ENCODE data around the gene RIN3. TPM values are rescaled to one million over a fixed set of nuclear protein-coding genes. Genes with fewer than 3 reads are reported as not detected.

Gene RIN3
- total RNA-seq, 1 experiment from 2014 or later, result 2.4 TPM

DNA sequence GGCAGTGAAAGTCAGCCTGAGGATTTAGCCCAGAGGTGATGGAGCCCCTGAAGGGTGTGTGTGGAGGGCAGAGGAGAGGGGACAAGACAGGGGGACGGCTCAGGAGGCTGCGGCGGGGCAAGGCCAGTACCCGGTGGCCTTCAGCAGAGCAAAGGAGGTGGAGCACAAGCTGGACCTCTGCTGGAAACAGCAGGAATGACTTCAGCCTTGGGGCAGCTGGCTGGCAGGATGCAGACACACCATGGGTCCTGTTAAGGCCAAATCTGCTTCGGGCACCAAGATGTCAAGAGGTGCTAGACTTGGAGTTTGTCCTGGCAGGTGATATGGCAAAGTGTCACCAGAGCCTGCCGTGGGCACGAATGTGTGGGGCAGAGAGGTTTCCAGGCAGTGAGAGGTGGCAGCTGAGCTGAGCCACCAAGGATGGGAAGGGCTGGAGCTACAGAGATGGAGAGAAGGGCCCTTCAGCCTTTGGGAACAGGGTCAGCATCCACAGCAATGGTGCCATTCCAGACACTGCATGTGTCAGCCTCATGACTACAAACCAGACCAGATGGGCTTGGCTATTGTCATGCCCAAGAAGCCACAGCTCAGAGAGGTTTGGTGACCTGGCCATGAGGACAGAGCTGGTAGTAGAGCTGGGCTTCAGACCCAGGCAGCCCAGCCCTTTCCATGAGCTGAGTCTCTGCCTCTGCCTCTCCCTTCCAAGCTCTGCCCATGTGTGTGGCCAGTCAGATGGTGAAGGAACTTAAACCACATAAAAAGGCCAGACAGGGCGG, 142.9 kb downstream of the RIN3 start:
- Histone ChIP-seq H3K27me3 (replicated peaks; ENCODE audit: insufficient read depth, low read depth, low read length, poor library complexity) (no peaks in the 10 kb centered on the region), H3K4me3 (ENCODE audit: low read depth, low read length, poor library complexity, severe bottlenecking) (no peak overlapping the region), H3K27ac (ENCODE audit: low read depth, low read length, poor library complexity, severe bottlenecking) (no peak overlapping the region), H3K36me3 (ENCODE audit: insufficient read depth, low read length, poor library complexity, severe bottlenecking) (no peaks in the 10 kb centered on the region), H3K9me3 (ENCODE audit: low read depth, low read length, poor library complexity, severe bottlenecking) (no peaks in the 10 kb centered on the region), H3K4me1 (ENCODE audit: insufficient read depth, low read length, poor library complexity, severe bottlenecking) (no peaks in the 10 kb centered on the region)
- intact Hi-C loops (cut with micrococcal nuclease; ENCODE audit: unreplicated experiment), result no loop called here
- BruUV-seq (replicated peaks), result no TSS peak
- TF ChIP-seq, protein P1, sequence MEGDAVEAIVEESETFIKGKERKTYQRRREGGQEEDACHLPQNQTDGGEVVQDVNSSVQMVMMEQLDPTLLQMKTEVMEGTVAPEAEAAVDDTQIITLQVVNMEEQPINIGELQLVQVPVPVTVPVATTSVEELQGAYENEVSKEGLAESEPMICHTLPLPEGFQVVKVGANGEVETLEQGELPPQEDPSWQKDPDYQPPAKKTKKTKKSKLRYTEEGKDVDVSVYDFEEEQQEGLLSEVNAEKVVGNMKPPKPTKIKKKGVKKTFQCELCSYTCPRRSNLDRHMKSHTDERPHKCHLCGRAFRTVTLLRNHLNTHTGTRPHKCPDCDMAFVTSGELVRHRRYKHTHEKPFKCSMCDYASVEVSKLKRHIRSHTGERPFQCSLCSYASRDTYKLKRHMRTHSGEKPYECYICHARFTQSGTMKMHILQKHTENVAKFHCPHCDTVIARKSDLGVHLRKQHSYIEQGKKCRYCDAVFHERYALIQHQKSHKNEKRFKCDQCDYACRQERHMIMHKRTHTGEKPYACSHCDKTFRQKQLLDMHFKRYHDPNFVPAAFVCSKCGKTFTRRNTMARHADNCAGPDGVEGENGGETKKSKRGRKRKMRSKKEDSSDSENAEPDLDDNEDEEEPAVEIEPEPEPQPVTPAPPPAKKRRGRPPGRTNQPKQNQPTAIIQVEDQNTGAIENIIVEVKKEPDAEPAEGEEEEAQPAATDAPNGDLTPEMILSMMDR (conservative IDR thresholded peaks at IDR 0.05; ENCODE audit: low read depth, low read length), result no peak
- TF ChIP-seq EZH2 (IDR thresholded peaks at IDR 0.05; ENCODE audit: borderline replicate concordance, low read depth, low read length, poor library complexity, severe bottlenecking), result no peak
- ChIA-PET CTCF (no interaction called here), POLR2A (ENCODE audit: low non-redundant PET) (no interaction called here)
- no peak for DNase-seq (ENCODE audit: low spot score)

DNA sequence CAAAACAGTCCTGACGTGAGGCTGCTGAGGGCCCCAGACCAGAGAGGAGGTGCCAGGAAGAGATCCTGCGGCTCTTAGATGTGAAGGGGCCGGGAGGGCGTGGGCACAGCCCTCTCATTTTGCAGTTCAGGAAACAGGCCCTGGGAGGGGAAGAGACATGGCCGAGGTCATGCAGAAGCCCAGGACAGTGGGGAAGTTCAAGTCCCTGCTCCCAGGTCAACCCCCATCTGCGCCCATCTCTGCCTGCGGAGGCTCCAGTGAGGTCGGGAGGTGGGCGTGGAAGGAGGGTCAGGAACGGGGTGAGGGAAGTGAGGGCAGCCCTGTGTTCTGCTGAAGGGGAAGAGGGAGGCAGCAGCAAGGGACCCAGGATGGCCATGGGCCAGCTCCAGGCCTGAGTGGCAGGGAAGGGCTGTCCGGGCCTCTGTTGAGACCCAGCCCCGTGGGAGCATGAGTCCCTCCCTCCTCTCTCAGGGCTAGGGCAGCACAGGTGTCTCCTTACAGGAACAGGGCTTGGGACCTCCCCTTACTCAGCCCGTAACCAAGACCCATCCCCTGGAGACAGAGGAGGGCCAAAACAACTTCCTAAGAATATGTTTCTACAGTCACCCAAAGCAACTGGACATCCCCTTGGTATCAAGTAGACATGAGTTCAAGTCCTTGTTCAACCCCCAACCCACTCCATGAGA, 144.0 kb downstream of the RIN3 start:
- DNase-seq (ENCODE audit: low spot score), result no peak
- no peaks in the 10 kb centered on the region for H3K27me3 ChIP-seq (replicated peaks; ENCODE audit: insufficient read depth, low read depth, low read length, poor library complexity)
- no peak overlapping the region for H3K4me3 ChIP-seq (ENCODE audit: low read depth, low read length, poor library complexity, severe bottlenecking)
- no peaks in the 10 kb centered on the region for H3K4me1 ChIP-seq (ENCODE audit: insufficient read depth, low read length, poor library complexity, severe bottlenecking)
- intact Hi-C loops (cut with micrococcal nuclease; ENCODE audit: unreplicated experiment), result no loop called here
- POLR2A ChIA-PET (ENCODE audit: low non-redundant PET), result no interaction called here
- H3K36me3 ChIP-seq (ENCODE audit: insufficient read depth, low read length, poor library complexity, severe bottlenecking), result no peaks in the 10 kb centered on the region
- no TSS peak for BruUV-seq (replicated peaks)
- H3K9me3 ChIP-seq (ENCODE audit: low read depth, low read length, poor library complexity, severe bottlenecking), result no peaks in the 10 kb centered on the region
- CTCF ChIA-PET, result interaction anchor here (0.6 kb wide), 1 partner anchor 113 kb away, joined by 4 read pairs; no protein-coding TSS in a partner anchor
- TF ChIP-seq, protein P1 (conservative IDR thresholded peaks at IDR 0.05; ENCODE audit: low read depth, low read length), result no peak
- no peak for TF ChIP-seq EZH2 (IDR thresholded peaks at IDR 0.05; ENCODE audit: borderline replicate concordance, low read depth, low read length, poor library complexity, severe bottlenecking)
- H3K27ac ChIP-seq (ENCODE audit: low read depth, low read length, poor library complexity, severe bottlenecking), result no peak overlapping the region

DNA sequence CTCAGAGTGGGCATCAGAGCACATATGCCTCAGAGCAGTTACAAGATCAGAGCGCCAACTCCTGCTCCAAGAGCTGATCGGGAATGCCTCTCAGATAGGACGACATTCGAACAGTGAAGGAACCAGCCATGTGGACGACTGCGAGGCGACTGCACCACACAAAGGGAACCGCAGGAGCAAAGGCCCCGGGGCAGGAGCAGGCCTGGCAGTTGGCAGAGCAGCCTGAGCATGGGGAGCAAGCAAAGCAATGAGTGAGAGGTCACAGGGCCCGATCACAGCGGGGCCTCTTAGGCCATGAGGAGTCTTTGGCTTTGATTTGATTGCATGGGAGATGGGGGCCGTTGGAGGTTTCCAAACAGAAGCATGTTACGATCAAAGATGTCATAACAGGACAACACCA, 144.6 kb downstream of the RIN3 start:
- BruUV-seq (replicated peaks), result no TSS peak
- CTCF ChIA-PET, result interaction anchor here (0.6 kb wide), 1 partner anchor 113 kb away, joined by 4 read pairs; no protein-coding TSS in a partner anchor
- no peak overlapping the region for H3K4me3 ChIP-seq (ENCODE audit: low read depth, low read length, poor library complexity, severe bottlenecking)

More for the DNA sequence above, 144.6 kb downstream of the RIN3 start:
- Histone ChIP-seq H3K4me1 (ENCODE audit: insufficient read depth, low read length, poor library complexity, severe bottlenecking) (no peaks in the 10 kb centered on the region), H3K27me3 (replicated peaks; ENCODE audit: insufficient read depth, low read depth, low read length, poor library complexity) (no peaks in the 10 kb centered on the region), H3K27ac (ENCODE audit: low read depth, low read length, poor library complexity, severe bottlenecking) (no peak overlapping the region), H3K36me3 (ENCODE audit: insufficient read depth, low read length, poor library complexity, severe bottlenecking) (no peaks in the 10 kb centered on the region), H3K9me3 (ENCODE audit: low read depth, low read length, poor library complexity, severe bottlenecking) (no peaks in the 10 kb centered on the region)
- TF ChIP-seq EZH2 (IDR thresholded peaks at IDR 0.05; ENCODE audit: borderline replicate concordance, low read depth, low read length, poor library complexity, severe bottlenecking), result no peak
- TF ChIP-seq, protein P1 (conservative IDR thresholded peaks at IDR 0.05; ENCODE audit: low read depth, low read length), result no peak
- intact Hi-C loops (cut with micrococcal nuclease; ENCODE audit: unreplicated experiment), result no loop called here
- DNase-seq (ENCODE audit: low spot score), result no peak
- POLR2A ChIA-PET (ENCODE audit: low non-redundant PET), result no interaction called here
